ENCODE measurements around the gene CLIC1.

Gene CLIC1

GRCh38 chr6:31729979-31730630 lies 6.2 kb downstream of the CLIC1 start (continued):
- TF ChIP-seq HIC1 (tag by site-specific recombination; IDR thresholded peaks at IDR 0.05) (0 out of 2 replicates have a peak, but pooled peaks have one; percentile 39), ZNF639 (tag by site-specific recombination; IDR thresholded peaks at IDR 0.05) (no peak), ZSCAN5A (tag by site-specific recombination; IDR thresholded peaks at IDR 0.05) (no peak), PRDM1 (tag by site-specific recombination; IDR thresholded peaks at IDR 0.05) (no peak), ZFHX2 (tag by site-specific recombination; conservative IDR thresholded peaks at IDR 0.05) (peak; percentile 80), ZBTB49 (tag by site-specific recombination; IDR thresholded peaks at IDR 0.05; ENCODE audit: low read depth) (no peak), ZNF280D (tag by site-specific recombination; IDR thresholded peaks at IDR 0.05) (no peak), ZNF623 (tag by site-specific recombination; IDR thresholded peaks at IDR 0.05) (no peak), SP3 (tag by site-specific recombination; IDR thresholded peaks at IDR 0.05) (peak; percentile 91), ZBTB8A (tag by site-specific recombination; IDR thresholded peaks at IDR 0.05) (peak; percentile 50; the same call in 1 of the 2 replicates), ZNF2 (tag by site-specific recombination; IDR thresholded peaks at IDR 0.05) (no peak; the same call in 1 of the 2 replicates), GLIS1 (tag by site-specific recombination; IDR thresholded peaks at IDR 0.05) (peak; percentile 89), KLF1 (tag by site-specific recombination; IDR thresholded peaks at IDR 0.05) (peak; percentile 93), ZNF544 (tag by site-specific recombination; IDR thresholded peaks at IDR 0.05) (no peak), TCF7L2 (IDR thresholded peaks at IDR 0.05; ENCODE audit: borderline replicate concordance, low read depth, low read length) (no peak), ZNF174 (tag by site-specific recombination; IDR thresholded peaks at IDR 0.05) (no peak), GLI4 (tag by site-specific recombination; IDR thresholded peaks at IDR 0.05) (no peak), ZNF518A (tag by site-specific recombination; conservative IDR thresholded peaks at IDR 0.05; ENCODE audit: low read depth) (no peak), ZNF26 (tag by site-specific recombination; IDR thresholded peaks at IDR 0.05) (no peak), ZNF560 (tag by site-specific recombination; IDR thresholded peaks at IDR 0.05; ENCODE audit: borderline replicate concordance) (no peak)

Data from HEK293 (cell line).